Fibroblast of lung (primary cell): Measurements from ENCODE around the gene MATK. TPM values are rescaled to one million over a fixed set of nuclear protein-coding genes. Genes with fewer than 3 reads are reported as not detected.

Experiments used
- DNase-seq, 2 donors: peaks; one replicate each; pipeline versions ENCODE4 v3.0.0 to v3.0.0-alpha.2; 2010; ENCODE audit warnings: low read depth in 2 of 2
- H2AFZ ChIP-seq: 2 replicates; pipeline ENCODE4 v1.5.1; 2012; ENCODE audit warnings: low read length, control low read depth, inconsistent platforms
- H3K27ac ChIP-seq: 2 replicates; pipeline ENCODE4 v1.5.1; 2011; ENCODE audit warnings: low read length, control low read depth; ENCODE audit not compliant: insufficient read depth
- H3K27me3 ChIP-seq: 2 replicates; pipeline ENCODE4 v1.5.1; 2011; ENCODE audit warnings: mild to moderate bottlenecking, low read length; ENCODE audit not compliant: control insufficient read depth, insufficient read depth
- H3K36me3 ChIP-seq: 2 replicates; pipeline ENCODE4 v1.5.1; 2011; ENCODE audit warnings: low read length; ENCODE audit not compliant: control insufficient read depth, insufficient read depth
- H3K4me1 ChIP-seq: 2 replicates; pipeline ENCODE4 v1.5.1; 2011; ENCODE audit warnings: low read length; ENCODE audit not compliant: control insufficient read depth, insufficient read depth; ENCODE audit errors: extremely low read depth
- H3K4me2 ChIP-seq: 2 replicates; pipeline ENCODE4 v1.5.1; 2011; ENCODE audit warnings: low read length, control low read depth; ENCODE audit not compliant: insufficient read depth; ENCODE audit errors: extremely low read depth
- H3K4me3 ChIP-seq, 4 experiments: fragments of 200-600 bp in 1 of 4; sonication (generic) in 1 of 4; replicated peaks in 1 of 4; 2 replicates each; pipeline ENCODE4 v1.5.1; 2011 to 2016; ENCODE audit warnings: low read length in 4 of 4, low read depth in 3 of 4, mild to moderate bottlenecking in 3 of 4, control low read depth in 2 of 4, inconsistent platforms in 1 of 4, mixed read lengths in 1 of 4; ENCODE audit not compliant: insufficient read depth in 1 of 4; ENCODE audit errors: control extremely low read depth in 1 of 4
- H3K79me2 ChIP-seq: 2 replicates; pipeline ENCODE4 v1.5.1; 2012; ENCODE audit warnings: mild to moderate bottlenecking, low read length, inconsistent platforms; ENCODE audit not compliant: control insufficient read depth, insufficient read depth
- H3K9ac ChIP-seq: 2 replicates; pipeline ENCODE4 v1.5.1; 2011; ENCODE audit warnings: mild to moderate bottlenecking, low read length, control low read depth; ENCODE audit not compliant: insufficient read depth
- H3K9me3 ChIP-seq: 2 replicates; pipeline ENCODE4 v1.5.1; 2012; ENCODE audit warnings: low read depth, low read length; ENCODE audit not compliant: control insufficient read depth, insufficient read depth
- H4K20me1 ChIP-seq: 2 replicates; pipeline ENCODE4 v1.5.1; 2011; ENCODE audit warnings: low read length; ENCODE audit not compliant: control insufficient read depth, insufficient read depth; ENCODE audit errors: extremely low read depth
- EZH2 ChIP-seq: IDR thresholded peaks from 2 replicates; pipeline ENCODE4 v1.5.1; 2012; ENCODE audit warnings: low read length, control low read depth, mild to moderate bottlenecking; ENCODE audit errors: missing control alignments
- polyA plus RNA-seq, 2 donors: library from polyadenylated mRNA; depleted of rRNA in 1 of 2; stranded (reverse) in 1 of 2; unstranded in 1 of 2; fragments of >200 nt; gene quantifications; 2 replicates each; pipeline ENCODE4 v1.2.1, GENCODE V29; 2011 to 2012; ENCODE audit warnings: missing spikeins in 1 of 2
- total RNA-seq: library from RNA; depleted of rRNA; stranded (reverse); fragments of >200 nt; gene quantifications from 2 replicates; pipeline ENCODE4 v1.2.1, GENCODE V29; 2014
- TF ChIP-seq, protein P1 (sequence below), 2 donors: IDR thresholded peaks in 1 of 2; conservative IDR thresholded peaks in 1 of 2; 1 replicate in 1 of 2; 2 replicates in 1 of 2; pipeline ENCODE4 v1.5.1; 2011 to 2012; ENCODE audit warnings: low read length in 2 of 2, control low read depth in 1 of 2, inconsistent platforms in 1 of 2, low read depth in 1 of 2, mild to moderate bottlenecking in 1 of 2

MATK gene
- total and polyA plus RNA-seq, 2 donors (not counting 1 experiment from before 2014, with no cell fraction given) = under 0.01 TPM; not detected in 1

DNA sequence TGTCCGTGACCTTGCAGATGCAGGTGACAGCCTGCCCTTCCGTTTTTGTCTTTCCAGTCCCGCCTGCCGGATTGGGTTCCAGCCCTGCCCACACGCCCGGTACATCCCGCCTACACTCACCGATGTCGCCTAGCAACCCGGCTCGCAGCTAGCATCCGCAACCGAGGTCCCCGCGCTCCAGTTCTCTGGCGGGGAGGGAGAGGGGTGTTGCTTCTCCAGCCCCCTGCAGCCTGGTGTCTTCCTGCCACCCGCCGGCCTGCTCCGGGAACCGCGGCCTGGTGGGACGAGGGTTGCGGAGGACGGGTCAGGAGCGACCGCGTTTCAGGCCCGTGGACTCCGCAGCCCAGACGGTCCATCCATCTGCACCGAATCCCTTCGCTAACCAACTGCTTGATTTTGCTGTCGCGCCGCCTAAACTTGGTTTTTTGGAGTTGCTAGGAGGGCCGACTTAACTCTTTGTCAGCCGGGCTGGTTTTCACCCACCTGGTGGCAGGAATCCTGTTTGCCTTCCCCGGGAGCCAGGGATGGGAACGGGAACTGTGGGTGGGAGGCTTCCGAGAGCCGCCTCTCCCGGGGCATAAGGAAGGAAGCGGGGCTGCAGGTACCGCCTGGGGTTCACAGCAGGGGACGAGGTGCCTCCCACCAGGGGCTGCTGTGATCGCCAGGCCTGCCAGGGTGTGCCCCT, 15.4 kb upstream of the MATK start:
- H3K4me2 ChIP-seq = no peak overlapping the region
- DNase-seq = peak in 1 of 2 donors; percentile 26
- no peak overlapping the region for H3K27ac ChIP-seq
- H3K9ac ChIP-seq = no peak overlapping the region
- peak; percentile 82 for TF ChIP-seq EZH2
- TF ChIP-seq, protein P1, sequence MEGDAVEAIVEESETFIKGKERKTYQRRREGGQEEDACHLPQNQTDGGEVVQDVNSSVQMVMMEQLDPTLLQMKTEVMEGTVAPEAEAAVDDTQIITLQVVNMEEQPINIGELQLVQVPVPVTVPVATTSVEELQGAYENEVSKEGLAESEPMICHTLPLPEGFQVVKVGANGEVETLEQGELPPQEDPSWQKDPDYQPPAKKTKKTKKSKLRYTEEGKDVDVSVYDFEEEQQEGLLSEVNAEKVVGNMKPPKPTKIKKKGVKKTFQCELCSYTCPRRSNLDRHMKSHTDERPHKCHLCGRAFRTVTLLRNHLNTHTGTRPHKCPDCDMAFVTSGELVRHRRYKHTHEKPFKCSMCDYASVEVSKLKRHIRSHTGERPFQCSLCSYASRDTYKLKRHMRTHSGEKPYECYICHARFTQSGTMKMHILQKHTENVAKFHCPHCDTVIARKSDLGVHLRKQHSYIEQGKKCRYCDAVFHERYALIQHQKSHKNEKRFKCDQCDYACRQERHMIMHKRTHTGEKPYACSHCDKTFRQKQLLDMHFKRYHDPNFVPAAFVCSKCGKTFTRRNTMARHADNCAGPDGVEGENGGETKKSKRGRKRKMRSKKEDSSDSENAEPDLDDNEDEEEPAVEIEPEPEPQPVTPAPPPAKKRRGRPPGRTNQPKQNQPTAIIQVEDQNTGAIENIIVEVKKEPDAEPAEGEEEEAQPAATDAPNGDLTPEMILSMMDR (conservative IDR thresholded peaks at IDR 0.05 in 1 of 2, IDR thresholded peaks at IDR 0.05 in 1 of 2; ENCODE audit: low read depth in 1 of 2, low read length in 2 of 2) = peak; percentile 15 to 23
- peaks cover 16% of the 10 kb centered on the region for H3K27me3 ChIP-seq
- no peaks in the 10 kb centered on the region for H3K9me3 ChIP-seq
- H3K79me2 ChIP-seq = no peaks in the 10 kb centered on the region
- no peaks in the 10 kb centered on the region for H4K20me1 ChIP-seq
- no peak overlapping the region for H2AFZ ChIP-seq
- no peak overlapping the region for H3K4me3 ChIP-seq
- H3K36me3 ChIP-seq = no peaks in the 10 kb centered on the region
- no peaks in the 10 kb centered on the region for H3K4me1 ChIP-seq

DNA sequence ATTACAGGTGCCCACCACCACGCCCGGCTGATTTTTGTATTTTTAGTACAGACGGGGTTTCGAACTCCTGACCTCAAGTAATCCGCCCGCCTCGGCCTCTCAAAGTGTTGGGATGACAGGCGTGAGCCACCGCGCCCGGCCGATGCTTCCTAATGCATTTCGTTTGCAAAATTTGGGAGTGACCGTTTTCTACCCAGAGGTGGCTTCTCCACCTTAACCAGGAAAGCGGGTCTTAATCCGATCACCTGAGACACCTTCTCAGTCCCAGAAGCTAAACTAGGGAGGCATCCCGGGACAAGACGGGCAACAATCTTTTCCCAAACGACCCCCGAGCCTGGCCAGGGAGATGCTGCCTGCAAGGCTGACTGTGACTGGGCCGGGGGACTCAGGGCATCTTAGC, 14.8 kb upstream of the MATK start:
- H3K36me3 ChIP-seq = no peaks in the 10 kb centered on the region
- H3K9ac ChIP-seq = no peak overlapping the region
- TF ChIP-seq EZH2 = no peak
- TF ChIP-seq, protein P1 (conservative IDR thresholded peaks at IDR 0.05 in 1 of 2, IDR thresholded peaks at IDR 0.05 in 1 of 2; ENCODE audit: low read depth in 1 of 2, low read length in 2 of 2) = no peak
- peaks cover 16% of the 10 kb centered on the region for H3K27me3 ChIP-seq
- no peak for DNase-seq
- H3K4me3 ChIP-seq = no peak overlapping the region
- no peaks in the 10 kb centered on the region for H3K4me1 ChIP-seq
- peak overlapping the region; percentile 45 for H3K4me2 ChIP-seq
- no peaks in the 10 kb centered on the region for H3K79me2 ChIP-seq
- H2AFZ ChIP-seq = no peak overlapping the region
- no peaks in the 10 kb centered on the region for H3K9me3 ChIP-seq
- no peaks in the 10 kb centered on the region for H4K20me1 ChIP-seq
- H3K27ac ChIP-seq = no peak overlapping the region

DNA sequence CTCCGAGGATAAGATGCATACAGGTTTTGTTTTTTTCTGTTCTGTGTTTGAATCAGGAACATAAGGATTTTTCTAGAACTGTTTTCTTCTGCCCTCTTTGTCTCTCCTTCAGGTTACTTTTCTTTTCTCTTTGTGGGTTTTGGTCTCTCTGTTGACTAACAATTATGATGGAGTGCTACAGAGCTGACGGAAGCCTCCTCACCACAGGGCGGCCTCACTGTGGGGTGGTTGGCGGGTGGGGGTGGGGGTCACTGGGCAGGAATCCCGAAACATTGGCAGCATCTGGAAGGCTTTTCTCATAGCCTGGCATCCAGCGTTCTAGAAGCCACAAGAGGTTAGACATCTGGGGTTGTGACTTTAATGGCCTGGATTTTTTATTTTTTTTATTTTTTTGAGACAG, 12.0 kb upstream of the MATK start:
- Histone ChIP-seq H3K4me3 (no peak overlapping the region), H3K27ac (no peak overlapping the region), H3K9me3 (no peaks in the 10 kb centered on the region), H3K27me3 (peaks cover 16% of the 10 kb centered on the region), H3K4me1 (no peaks in the 10 kb centered on the region), H3K9ac (no peak overlapping the region), H3K36me3 (no peaks in the 10 kb centered on the region), H3K4me2 (no peak overlapping the region), H3K79me2 (no peaks in the 10 kb centered on the region), H4K20me1 (no peaks in the 10 kb centered on the region), H2AFZ (no peak overlapping the region)
- DNase-seq = no peak
- TF ChIP-seq, protein P1 (conservative IDR thresholded peaks at IDR 0.05 in 1 of 2, IDR thresholded peaks at IDR 0.05 in 1 of 2; ENCODE audit: low read depth in 1 of 2, low read length in 2 of 2) = no peak
- TF ChIP-seq EZH2 = no peak
